Mesenchymal stem cell (in vitro differentiated cells and primary cell): Measurements from ENCODE around the gene SOHLH1. TPM values are rescaled to one million over a fixed set of nuclear protein-coding genes. Genes with fewer than 3 reads are reported as not detected.

Experiments used
- DNase-seq: peaks from one replicate; pipeline ENCODE4 v3.0.0-alpha.2; 2013
- H2AFZ ChIP-seq: one replicate; pipeline ENCODE4 v1.6.1; 2013; ENCODE audit warnings: low read depth, mild to moderate bottlenecking, control low read depth, inconsistent platforms, low read length, moderate library complexity
- H2AK5ac ChIP-seq: 2 replicates; pipeline ENCODE4 v1.6.1; 2013; ENCODE audit warnings: low read length, moderate library complexity, mild to moderate bottlenecking, inconsistent platforms; ENCODE audit not compliant: severe bottlenecking
- H2BK120ac ChIP-seq: one replicate; pipeline ENCODE4 v1.6.1; 2013; ENCODE audit warnings: low read depth, mild to moderate bottlenecking, inconsistent platforms, low read length, moderate library complexity
- H2BK12ac ChIP-seq, 2 experiments: one replicate each; pipeline ENCODE4 v1.6.1; 2013; ENCODE audit warnings: inconsistent platforms in 2 of 2, low read length in 2 of 2, mild to moderate bottlenecking in 2 of 2, moderate library complexity in 2 of 2, control low read depth in 1 of 2
- H2BK15ac ChIP-seq: one replicate; pipeline ENCODE4 v1.6.1; 2013; ENCODE audit warnings: mild to moderate bottlenecking, low read depth, inconsistent platforms; ENCODE audit not compliant: poor library complexity, severe bottlenecking
- H2BK5ac ChIP-seq: 2 replicates; pipeline ENCODE4 v1.6.1; 2013; ENCODE audit warnings: low read depth, mild to moderate bottlenecking, low read length, control low read depth, inconsistent platforms; ENCODE audit not compliant: poor library complexity, severe bottlenecking
- H3K14ac ChIP-seq, 2 experiments: one replicate each; pipeline ENCODE4 v1.6.1; 2013; ENCODE audit warnings: inconsistent platforms in 2 of 2, low read length in 2 of 2, control low read depth in 1 of 2, mild to moderate bottlenecking in 1 of 2, moderate library complexity in 1 of 2
- H3K18ac ChIP-seq, 2 experiments: one replicate each; pipeline ENCODE4 v1.6.1; 2013; ENCODE audit warnings: inconsistent platforms in 2 of 2, low read length in 2 of 2, control low read depth in 1 of 2, low read depth in 1 of 2, mild to moderate bottlenecking in 1 of 2
- H3K23ac ChIP-seq, 2 experiments: one replicate each; pipeline ENCODE4 v1.6.1; 2013; ENCODE audit warnings: inconsistent platforms in 2 of 2, low read length in 2 of 2, mild to moderate bottlenecking in 2 of 2, moderate library complexity in 2 of 2, control low read depth in 1 of 2
- H3K27ac ChIP-seq: 2 replicates; pipeline ENCODE4 v1.5.1; 2013; ENCODE audit warnings: mild to moderate bottlenecking, moderate library complexity, low read length, control low read depth, inconsistent platforms; ENCODE audit not compliant: poor library complexity, severe bottlenecking
- H3K27me3 ChIP-seq, 2 experiments: 2 replicates each; pipeline versions ENCODE4 v1.6.1 to v1.7.0; 2013; ENCODE audit warnings: low read length in 2 of 2, mild to moderate bottlenecking in 2 of 2, moderate library complexity in 2 of 2, control low read depth in 1 of 2, inconsistent platforms in 1 of 2; ENCODE audit not compliant: control insufficient read depth in 1 of 2, insufficient read depth in 1 of 2
- H3K36me3 ChIP-seq, 2 experiments: 2 replicates each; pipeline versions ENCODE4 v1.6.1 to v1.7.0; 2013; ENCODE audit warnings: low read length in 2 of 2, control low read depth in 1 of 2, inconsistent platforms in 1 of 2, low read depth in 1 of 2, mild to moderate bottlenecking in 1 of 2; ENCODE audit not compliant: insufficient read depth in 2 of 2, control insufficient read depth in 1 of 2
- H3K4ac ChIP-seq, 2 experiments: one replicate each; pipeline ENCODE4 v1.6.1; 2013; ENCODE audit warnings: inconsistent platforms in 2 of 2, low read length in 2 of 2, mild to moderate bottlenecking in 2 of 2, moderate library complexity in 2 of 2, control low read depth in 1 of 2, low read depth in 1 of 2
- H3K4me1 ChIP-seq: 2 replicates; pipeline ENCODE4 v1.6.1; 2013; ENCODE audit warnings: low read depth, low read length, control low read depth; ENCODE audit not compliant: control insufficient read depth, insufficient read depth
- H3K4me2 ChIP-seq: 2 replicates; pipeline ENCODE4 v1.6.1; 2013; ENCODE audit warnings: low read length, mild to moderate bottlenecking, inconsistent platforms; ENCODE audit not compliant: poor library complexity, severe bottlenecking
- H3K4me3 ChIP-seq, 2 experiments: 2 replicates each; pipeline versions ENCODE4 v1.5.1 to v1.7.0; 2013; ENCODE audit warnings: low read length in 2 of 2, mild to moderate bottlenecking in 2 of 2, control low read depth in 1 of 2, low read depth in 1 of 2; ENCODE audit not compliant: insufficient read depth in 1 of 2
- H3K79me1 ChIP-seq: replicated peaks from 2 replicates; pipeline ENCODE4 v1.6.1; 2013; ENCODE audit warnings: mild to moderate bottlenecking, control low read depth, low read length, inconsistent platforms; ENCODE audit not compliant: poor library complexity, severe bottlenecking
- H3K9ac ChIP-seq: 2 replicates; pipeline ENCODE4 v1.7.0; 2013; ENCODE audit warnings: mild to moderate bottlenecking, low read length, moderate library complexity
- H3K9me3 ChIP-seq: 2 replicates; pipeline ENCODE4 v1.7.0; 2013; ENCODE audit warnings: mild to moderate bottlenecking, low read length; ENCODE audit not compliant: control insufficient read depth
- H4K8ac ChIP-seq: one replicate; pipeline ENCODE4 v1.6.1; 2013; ENCODE audit warnings: inconsistent platforms, mild to moderate bottlenecking, low read length, moderate library complexity
- H4K91ac ChIP-seq: one replicate; pipeline ENCODE4 v1.6.1; 2013; ENCODE audit warnings: mild to moderate bottlenecking, low read length, inconsistent platforms
- WGBS: methylation state at CpG from one replicate; pipeline ENCODE4 v1.1.7; 2013; ENCODE audit warnings: mixed read lengths; 5-methylcytosine and 5-hydroxymethylcytosine counted together
- polyA plus RNA-seq, 2 experiments: library from polyadenylated mRNA; stranded (reverse); fragments of 200-250 nt; gene quantifications; one replicate each; pipeline ENCODE4 v1.2.3, GENCODE V29; 2013

The SOHLH1 gene
- polyA plus RNA-seq (2013, experiment 1 of 2), result not detected
- polyA plus RNA-seq (2013, experiment 2 of 2), result not detected

GRCh38 chr9:135699440-135699839 lies at the start of gene SOHLH1:
TSS of gene SOHLH1 (minus strand) at chr9:135699481. CDS start at chr9:135699467, 14 bp downstream.
- Histone ChIP-seq H3K4me3 (no peak within 1 kb of the TSS), H3K18ac (no peak within 1 kb of the TSS), H2BK12ac (no peak within 1 kb of the TSS), H3K9ac (no peak within 1 kb of the TSS), H3K23ac (no peak within 1 kb of the TSS), H2BK5ac (no peak within 1 kb of the TSS), H3K9me3 (no peaks in the 10 kb centered on the region), H3K27ac (no peak within 1 kb of the TSS), H4K8ac (no peak within 1 kb of the TSS), H2BK15ac (no peak within 1 kb of the TSS), H3K4me2 (no peak within 1 kb of the TSS), H2BK120ac (no peak within 1 kb of the TSS), H2AFZ (no peak within 1 kb of the TSS), H3K79me1 (no peaks in the 10 kb centered on the region), H3K4ac (no peak within 1 kb of the TSS), H3K27me3 (peaks cover 15 to 35% of the 10 kb centered on the region in 2 experiments), H3K14ac (no peak within 1 kb of the TSS), H3K4me1 (peaks cover 9% of the 10 kb centered on the region), H4K91ac (no peak within 1 kb of the TSS), H2AK5ac (no peak within 1 kb of the TSS), H3K36me3 (no peaks in the 10 kb centered on the region)
- DNase-seq, result no peak
- WGBS, result 91% methylated on average over 30 of the region's 30 CpGs

GRCh38 chr9:135748676-135749075 lies 49.4 kb upstream of the SOHLH1 start:
- Histone ChIP-seq H2BK5ac (no peak overlapping the region), H3K23ac (no peak overlapping the region), H2AK5ac (no peak overlapping the region), H2BK15ac (no peak overlapping the region), H3K14ac (no peak overlapping the region), H3K9me3 (no peaks in the 10 kb centered on the region), H3K27me3 (peaks cover 0 to 6% of the 10 kb centered on the region in 2 experiments), H3K4me2 (no peak overlapping the region), H2AFZ (no peak overlapping the region), H3K27ac (no peak overlapping the region), H3K18ac (no peak overlapping the region), H3K4ac (no peak overlapping the region), H2BK120ac (no peak overlapping the region), H4K91ac (no peak overlapping the region), H3K4me3 (no peak overlapping the region), H3K79me1 (no peaks in the 10 kb centered on the region), H3K36me3 (no peaks in the 10 kb centered on the region), H3K9ac (no peak overlapping the region), H2BK12ac (no peak overlapping the region), H4K8ac (no peak overlapping the region), H3K4me1 (peaks cover 2% of the 10 kb centered on the region)
- 85% methylated on average over 16 of the region's 16 CpGs for WGBS
- no peak for DNase-seq

GRCh38 chr9:135747311-135747710 lies 48.0 kb upstream of the SOHLH1 start:
- no peaks in the 10 kb centered on the region for H3K79me1 ChIP-seq
- H3K9ac ChIP-seq, result no peak overlapping the region
- H3K4me1 ChIP-seq, result peaks cover 2% of the 10 kb centered on the region
- no peak overlapping the region for H3K14ac ChIP-seq
- no peak overlapping the region for H3K23ac ChIP-seq
- H3K9me3 ChIP-seq, result no peaks in the 10 kb centered on the region
- no peak overlapping the region for H4K8ac ChIP-seq
- no peak overlapping the region for H2BK120ac ChIP-seq
- H3K18ac ChIP-seq, result no peak overlapping the region
- no peak overlapping the region for H2BK5ac ChIP-seq
- DNase-seq, result no peak
- WGBS, result 83% methylated on average over 13 of the region's 13 CpGs
- no peak overlapping the region for H3K4me3 ChIP-seq
- no peak overlapping the region for H2AK5ac ChIP-seq
- H3K27me3 ChIP-seq, result peaks cover 0 to 6% of the 10 kb centered on the region in 2 experiments
- H2BK12ac ChIP-seq, result no peak overlapping the region
- H3K27ac ChIP-seq, result no peak overlapping the region
- H3K36me3 ChIP-seq, result no peaks in the 10 kb centered on the region
- no peak overlapping the region for H2BK15ac ChIP-seq
- no peak overlapping the region for H2AFZ ChIP-seq
- H4K91ac ChIP-seq, result no peak overlapping the region
- H3K4me2 ChIP-seq, result no peak overlapping the region
- H3K4ac ChIP-seq, result no peak overlapping the region

- no peak overlapping the region for H3K4me3 ChIP-seq
- no peak overlapping the region for H3K4ac ChIP-seq
- H3K36me3 ChIP-seq, result no peaks in the 10 kb centered on the region
- no peak overlapping the region for H4K8ac ChIP-seq
- no peaks in the 10 kb centered on the region for H3K9me3 ChIP-seq
- no peak overlapping the region for H4K91ac ChIP-seq
- H2BK120ac ChIP-seq, result no peak overlapping the region
- H3K4me2 ChIP-seq, result no peak overlapping the region
- H3K79me1 ChIP-seq, result no peaks in the 10 kb centered on the region
- DNase-seq, result no peak
- H3K18ac ChIP-seq, result no peak overlapping the region
- no peak overlapping the region for H3K27ac ChIP-seq
- 68% methylated on average over 9 of the region's 9 CpGs for WGBS
- H3K27me3 ChIP-seq, result peaks cover 0 to 4% of the 10 kb centered on the region in 2 experiments
- H3K4me1 ChIP-seq, result peaks cover 2% of the 10 kb centered on the region
- H2BK15ac ChIP-seq, result no peak overlapping the region
- no peak overlapping the region for H3K14ac ChIP-seq
- no peak overlapping the region for H2AK5ac ChIP-seq
- H2AFZ ChIP-seq, result no peak overlapping the region
- H2BK5ac ChIP-seq, result no peak overlapping the region
- H2BK12ac ChIP-seq, result no peak overlapping the region
- H3K9ac ChIP-seq, result no peak overlapping the region
- no peak overlapping the region for H3K23ac ChIP-seq
Measured at GRCh38 chr9:135746565-135746964, 47.3 kb upstream of the SOHLH1 start.
